IMR-90 (cell line): Measurements from ENCODE around the gene RBL2. TPM values are rescaled to one million over a fixed set of nuclear protein-coding genes. Genes with fewer than 3 reads are reported as not detected.

Source experiments
- ATAC-seq: fragments of 200-7000 bp; cut with Tn5 transposase; 2 replicates; pipeline ENCODE4 v1.9.1; 2020; ENCODE audit warnings: low read depth, mild to moderate bottlenecking, moderate library complexity
- BruUV-seq: library from RNA; stranded (reverse); fragments of 400-500 nt; replicated peaks from 2 replicates; lab custom pipeline; 2021; lab: Mats Ljungman, UMichigan
- CTCF ChIA-PET: fragments of 300-600 bp; formaldehyde crosslinking; extraction: SDS; loops from one replicate; lab custom pipeline; 2021; ENCODE audit warnings: antibody characterized with exemption; lab: Yijun Ruan, JAX
- POLR2A ChIA-PET: fragments of 300-600 bp; sonication (Branson Sonifier 250); formaldehyde crosslinking; loops from one replicate; lab custom pipeline; 2022; ENCODE audit warnings: antibody characterized with exemption; ENCODE audit not compliant: unreplicated experiment; lab: Charles Lee
- DNase-seq: peaks from one replicate; pipeline ENCODE4 v3.0.0; 2013
- H2AFZ ChIP-seq: replicated peaks from 2 replicates; pipeline ENCODE3; 2013; ENCODE audit warnings: low read length, mild to moderate bottlenecking; ENCODE audit not compliant: poor library complexity
- H2AK5ac ChIP-seq: 2 replicates; pipeline ENCODE4 v1.6.1; 2013; ENCODE audit warnings: low read depth, low read length, inconsistent platforms
- H2AK9ac ChIP-seq: replicated peaks from 2 replicates; pipeline ENCODE3; 2013; ENCODE audit warnings: mild to moderate bottlenecking, low read depth, low read length, moderate library complexity; ENCODE audit not compliant: poor library complexity
- H2BK120ac ChIP-seq: 2 replicates; pipeline ENCODE4 v1.6.1; 2013; ENCODE audit warnings: low read depth, low read length, inconsistent platforms
- H2BK15ac ChIP-seq: 3 replicates; pipeline ENCODE4 v1.6.1; 2013; ENCODE audit warnings: low read depth, low read length, inconsistent platforms
- H2BK20ac ChIP-seq: 2 replicates; pipeline ENCODE4 v1.6.1; 2013; ENCODE audit warnings: low read depth, mild to moderate bottlenecking, inconsistent platforms, low read length, moderate library complexity
- H2BK5ac ChIP-seq: 2 replicates; pipeline ENCODE4 v1.6.1; 2013; ENCODE audit warnings: mild to moderate bottlenecking, low read depth, low read length, inconsistent platforms; ENCODE audit not compliant: poor library complexity, severe bottlenecking
- H3K14ac ChIP-seq: replicated peaks from 2 replicates; pipeline ENCODE4 v1.6.1; 2013; ENCODE audit warnings: low read depth, low read length, inconsistent platforms
- H3K18ac ChIP-seq: 2 replicates; pipeline ENCODE4 v1.6.1; 2013; ENCODE audit warnings: low read depth, low read length, control low read depth
- H3K23ac ChIP-seq: 2 replicates; pipeline ENCODE4 v1.6.1; 2013; ENCODE audit warnings: low read depth, low read length, inconsistent platforms
- H3K27ac ChIP-seq: 2 replicates; pipeline ENCODE4 v1.5.1; 2013; ENCODE audit warnings: mild to moderate bottlenecking, control low read depth, low read length; ENCODE audit not compliant: insufficient read depth
- H3K27me3 ChIP-seq: 2 replicates; pipeline ENCODE4 v1.6.1; 2013; ENCODE audit warnings: low read length; ENCODE audit not compliant: control insufficient read depth, insufficient read depth
- H3K36me3 ChIP-seq: 2 replicates; pipeline ENCODE4 v1.6.1; 2013; ENCODE audit warnings: low read length, mixed read lengths; ENCODE audit not compliant: control insufficient read depth, insufficient read depth
- H3K4ac ChIP-seq: 2 replicates; pipeline ENCODE4 v1.6.1; 2013; ENCODE audit warnings: low read depth, low read length, inconsistent platforms
- H3K4me1 ChIP-seq: 2 replicates; pipeline ENCODE4 v1.6.1; 2013; ENCODE audit warnings: low read length, mixed read lengths; ENCODE audit not compliant: control insufficient read depth, insufficient read depth
- H3K4me2 ChIP-seq: 2 replicates; pipeline ENCODE4 v1.6.1; 2013; ENCODE audit warnings: low read depth, mild to moderate bottlenecking, control low read depth, low read length, moderate library complexity
- H3K4me3 ChIP-seq: 2 replicates; pipeline ENCODE4 v1.5.1; 2013; ENCODE audit warnings: low read depth, mild to moderate bottlenecking, control low read depth, low read length, moderate library complexity; ENCODE audit not compliant: insufficient read depth
- H3K56ac ChIP-seq: 2 replicates; pipeline ENCODE4 v1.6.1; 2013; ENCODE audit warnings: low read length, inconsistent platforms; ENCODE audit not compliant: insufficient read depth; ENCODE audit errors: extremely low read depth
- H3K79me1 ChIP-seq, 2 experiments: 2 replicates each; pipeline ENCODE4 v1.6.1; 2013; ENCODE audit warnings: low read length in 2 of 2, inconsistent platforms in 1 of 2, low read depth in 1 of 2
- H3K9ac ChIP-seq: 2 replicates; pipeline ENCODE4 v1.6.1; 2013; ENCODE audit warnings: low read depth, low read length, control low read depth
- H3K9me1 ChIP-seq: 2 replicates; pipeline ENCODE4 v1.6.1; 2013; ENCODE audit warnings: low read length, inconsistent platforms; ENCODE audit not compliant: insufficient read depth
- H3K9me3 ChIP-seq: 2 replicates; pipeline ENCODE4 v1.6.1; 2013; ENCODE audit warnings: low read length; ENCODE audit not compliant: control insufficient read depth, insufficient read depth
- H4K20me1 ChIP-seq: 2 replicates; pipeline ENCODE4 v1.6.1; 2013; ENCODE audit warnings: low read length, inconsistent platforms; ENCODE audit not compliant: insufficient read depth
- H4K5ac ChIP-seq: 2 replicates; pipeline ENCODE4 v1.6.1; 2013; ENCODE audit warnings: mild to moderate bottlenecking, low read depth, low read length, control low read depth
- H4K8ac ChIP-seq, 2 experiments: 2 replicates each; pipeline ENCODE4 v1.6.1; 2013; ENCODE audit warnings: low read depth in 2 of 2, low read length in 2 of 2, control low read depth in 1 of 2, inconsistent platforms in 1 of 2
- H4K91ac ChIP-seq: 2 replicates; pipeline ENCODE4 v1.6.1; 2013; ENCODE audit warnings: low read depth, low read length, inconsistent platforms; ENCODE audit not compliant: insufficient read depth
- BHLHE40 ChIP-seq: fragments of 150-350 bp; IDR thresholded peaks from 2 replicates; pipeline ENCODE4 v1.6.1; 2016; ENCODE audit warnings: mild to moderate bottlenecking, low read depth, low read length
- CEBPB ChIP-seq: IDR thresholded peaks from 2 replicates; pipeline ENCODE4 v1.6.1; 2012; ENCODE audit warnings: low read depth, low read length, improper control_type of control experiment
- CHD1 ChIP-seq: IDR thresholded peaks from 2 replicates; pipeline ENCODE4 v1.6.1; 2012; ENCODE audit warnings: low read depth, low read length, improper control_type of control experiment
- CTCF ChIP-seq: conservative IDR thresholded peaks from 2 replicates; pipeline ENCODE4 v1.5.1; 2012; ENCODE audit warnings: mild to moderate bottlenecking, low read depth, low read length, improper control_type of control experiment
- ELK1 ChIP-seq: fragments of 150-350 bp; IDR thresholded peaks from 2 replicates; pipeline ENCODE4 v1.6.1; 2016; ENCODE audit warnings: low read depth, mild to moderate bottlenecking, low read length, moderate library complexity, borderline replicate concordance
- FOS ChIP-seq: fragments of 150-350 bp; IDR thresholded peaks from 2 replicates; pipeline ENCODE4 v1.6.1; 2016; ENCODE audit warnings: low read depth, low read length
- MAFK ChIP-seq: IDR thresholded peaks from 2 replicates; pipeline ENCODE4 v1.6.1; 2012; ENCODE audit warnings: low read depth, low read length, improper control_type of control experiment
- MAZ ChIP-seq: IDR thresholded peaks from 2 replicates; pipeline ENCODE4 v1.6.1; 2012; ENCODE audit warnings: low read depth, mild to moderate bottlenecking, low read length, improper control_type of control experiment, moderate library complexity, borderline replicate concordance
- MXI1 ChIP-seq: IDR thresholded peaks from 2 replicates; pipeline ENCODE4 v1.6.1; 2012; ENCODE audit warnings: low read depth, mild to moderate bottlenecking, low read length, moderate library complexity, borderline replicate concordance
- NFE2L2 ChIP-seq: fragments of 150-350 bp; IDR thresholded peaks from 2 replicates; pipeline ENCODE4 v1.6.1; 2016; ENCODE audit warnings: low read depth, mild to moderate bottlenecking, low read length
- POLR2A ChIP-seq: IDR thresholded peaks from 2 replicates; pipeline ENCODE4 v1.6.1; 2012; ENCODE audit warnings: mild to moderate bottlenecking, low read depth, low read length
- RAD21 ChIP-seq: IDR thresholded peaks from 2 replicates; pipeline ENCODE4 v1.6.1; 2012; ENCODE audit warnings: low read length, improper control_type of control experiment
- RCOR1 ChIP-seq: IDR thresholded peaks from 2 replicates; pipeline ENCODE4 v1.6.1; 2012; ENCODE audit warnings: mild to moderate bottlenecking, low read length, improper control_type of control experiment; ENCODE audit not compliant: insufficient replicate concordance
- RFX5 ChIP-seq: IDR thresholded peaks from 2 replicates; pipeline ENCODE4 v1.8.0; 2012; ENCODE audit warnings: low read depth, mild to moderate bottlenecking, low read length, moderate library complexity
- SMC3 ChIP-seq: fragments of 150-350 bp; IDR thresholded peaks from 2 replicates; pipeline ENCODE4 v1.6.1; 2016; ENCODE audit warnings: low read depth, mild to moderate bottlenecking, antibody characterized with exemption, low read length, moderate library complexity
- WGBS, 2 experiments: methylation state at CpG; one replicate each; pipeline versions ENCODE4 v1.1.5 to v1.1.7; 2013; ENCODE audit warnings: missing lambda C conversion rate in 2 of 2; ENCODE audit not compliant: insufficient read length in 1 of 2; ENCODE audit errors: extremely low coverage in 2 of 2; 5-methylcytosine and 5-hydroxymethylcytosine counted together
- dilution Hi-C: fragments of 300-500 bp; cut with HindIII; formaldehyde crosslinking; loops from one replicate; pipeline ENCODE4 v1.14.3; 2018; ENCODE audit warnings: low sequenced_read_pairs; ENCODE audit not compliant: unreplicated experiment
- in situ Hi-C: fragments of 300-500 bp; cut with MboI; formaldehyde crosslinking; loops from 3 replicates; pipeline ENCODE4 v1.14.3; 2019; ENCODE audit warnings: low sequenced_read_pairs, inconsistent platforms, mixed read lengths
- intact Hi-C: fragments of 100-400 bp; cut with micrococcal nuclease; formaldehyde crosslinking; loops from 2 replicates; pipeline ENCODE4 v1.10.0; 2022
- polyA plus RNA-seq, 3 experiments: library from polyadenylated mRNA; depleted of rRNA; stranded (reverse); fragments of >200 nt; gene quantifications; 2 replicates each; pipeline ENCODE4 v1.2.3, GENCODE V29; 2012; ENCODE audit warnings: low replicate concordance in 1 of 3
- total RNA-seq: library from RNA; depleted of rRNA; stranded (reverse); fragments of >200 nt; gene quantifications from 2 replicates; pipeline ENCODE4 v1.2.3, GENCODE V29; 2012
- TF ChIP-seq, protein P1 (sequence below): fragments of 150-350 bp; IDR thresholded peaks from 2 replicates; pipeline ENCODE4 v1.6.1; 2017; ENCODE audit warnings: mild to moderate bottlenecking, antibody characterized with exemption, low read length, low read depth

Gene RBL2
- total and polyA plus RNA-seq, 2 of the 4 experiments (the other 2 are of a cell fraction) = 19.7 to 23.4 TPM

DNA sequence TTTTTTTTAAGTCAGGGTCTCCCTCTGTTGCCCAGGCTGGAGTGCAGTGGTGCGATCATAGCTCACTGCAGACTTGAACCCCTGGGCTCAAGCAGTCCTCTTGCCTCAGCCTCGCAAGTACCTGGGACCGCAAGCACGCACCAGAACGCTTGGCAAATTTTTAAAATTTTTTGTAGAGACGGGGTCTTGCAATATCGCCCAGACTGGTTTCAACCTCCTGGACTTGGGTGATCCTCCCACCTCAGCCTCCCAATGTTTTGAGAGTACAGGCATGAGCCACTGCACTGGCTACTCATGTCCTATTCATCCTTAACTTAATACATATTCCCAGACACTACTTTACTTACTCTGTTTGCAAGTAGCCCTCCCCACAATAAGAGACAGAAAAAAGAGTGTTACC, 16.3 kb upstream of the RBL2 start:
- H3K4me2 ChIP-seq = no peak overlapping the region
- dilution Hi-C loops (no loop called here), in situ Hi-C loops (no loop called here), intact Hi-C loops (no loop called here)
- H3K27me3 ChIP-seq = 0 out of 2 replicates have a peak, but pooled peaks cover 2% of the 10 kb centered on the region
- BruUV-seq = no TSS peak
- H3K36me3 ChIP-seq = no peaks in the 10 kb centered on the region
- H4K20me1 ChIP-seq = no peaks in the 10 kb centered on the region
- no peak overlapping the region for H2AK9ac ChIP-seq
- H3K4me3 ChIP-seq = no peak overlapping the region
- ChIA-PET POLR2A (no interaction called here), CTCF (no interaction called here)
- no peak overlapping the region for H3K4ac ChIP-seq
- no peak overlapping the region for H3K27ac ChIP-seq
- DNase-seq (no peak), ATAC-seq (no peak)
- no peak overlapping the region for H2AFZ ChIP-seq
- no peak overlapping the region for H3K18ac ChIP-seq
- H2BK20ac ChIP-seq = no peak overlapping the region
- WGBS, 2 experiments = 92% methylated on average over 4 of the region's 7 CpGs; no CpG with 5 or more reads in 1 of the 2 experiments
- H2BK120ac ChIP-seq = no peak overlapping the region
- no peak overlapping the region for H4K5ac ChIP-seq
- H3K9me1 ChIP-seq = no peaks in the 10 kb centered on the region
- H2AK5ac ChIP-seq = no peak overlapping the region
- H2BK15ac ChIP-seq = no peak overlapping the region
- TF ChIP-seq RFX5 (no peak), CTCF (no peak), FOS (no peak), NFE2L2 (no peak), MAFK (no peak), RCOR1 (no peak), POLR2A (no peak), CEBPB (no peak), MAZ (no peak), CHD1 (no peak), ELK1 (no peak), RAD21 (no peak), SMC3 (no peak), BHLHE40 (no peak), MXI1 (no peak)
- TF ChIP-seq, protein P1, sequence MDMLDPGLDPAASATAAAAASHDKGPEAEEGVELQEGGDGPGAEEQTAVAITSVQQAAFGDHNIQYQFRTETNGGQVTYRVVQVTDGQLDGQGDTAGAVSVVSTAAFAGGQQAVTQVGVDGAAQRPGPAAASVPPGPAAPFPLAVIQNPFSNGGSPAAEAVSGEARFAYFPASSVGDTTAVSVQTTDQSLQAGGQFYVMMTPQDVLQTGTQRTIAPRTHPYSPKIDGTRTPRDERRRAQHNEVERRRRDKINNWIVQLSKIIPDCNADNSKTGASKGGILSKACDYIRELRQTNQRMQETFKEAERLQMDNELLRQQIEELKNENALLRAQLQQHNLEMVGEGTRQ = no peak
- no peak overlapping the region for H3K14ac ChIP-seq
- no peak overlapping the region for H3K23ac ChIP-seq
- H3K4me1 ChIP-seq = no peaks in the 10 kb centered on the region
- H3K56ac ChIP-seq = no peak overlapping the region
- no peak overlapping the region for H4K8ac ChIP-seq
- H3K79me1 ChIP-seq = no peaks in the 10 kb centered on the region
- H2BK5ac ChIP-seq = no peak overlapping the region
- no peaks in the 10 kb centered on the region for H3K9me3 ChIP-seq
- no peak overlapping the region for H4K91ac ChIP-seq
- no peak overlapping the region for H3K9ac ChIP-seq
